VCaP (cell line): ENCODE results near the gene JUND.

Experiments used
- H3K27ac ChIP-seq: fragments of 450-650 bp; 2 replicates; pipeline ENCODE4 v1.5.1; 2017
- CTCF ChIP-seq: fragments of 450-650 bp; conservative IDR thresholded peaks from 2 replicates; pipeline ENCODE4 v1.5.1; 2017; ENCODE audit warnings: mild to moderate bottlenecking, moderate library complexity

The JUND gene

GRCh38 chr19:18233224-18233825 is 48.1 kb downstream of the JUND start:
- TF ChIP-seq CTCF, result no peak
- no peak overlapping the region; the same call in 1 of the 2 replicates for H3K27ac ChIP-seq

- TF ChIP-seq CTCF, result peak; percentile 54
- H3K27ac ChIP-seq, result no peak overlapping the region; the same call in 1 of the 2 replicates
These were observed 48.7 kb downstream of the JUND start for GRCh38 chr19:18232540-18233223.

- no peak for TF ChIP-seq CTCF
- H3K27ac ChIP-seq, result no peak overlapping the region
These were observed 49.6 kb downstream of the JUND start for GRCh38 chr19:18231775-18232174.

GRCh38 chr19:18230941-18231734 is 50.3 kb downstream of the JUND start:
- H3K27ac ChIP-seq, result no peak overlapping the region
- no peak for TF ChIP-seq CTCF

- TF ChIP-seq CTCF, result no peak
- H3K27ac ChIP-seq, result no peak overlapping the region
These were observed 51.5 kb downstream of the JUND start for GRCh38 chr19:18229915-18230314.
